ENCODE measurements around the gene OSGEPL1. TPM values are rescaled to one million over a fixed set of nuclear protein-coding genes. Genes with fewer than 3 reads are reported as not detected.
"Not testable (repeated sequence)": the region's sequence is repeated elsewhere in the genome, so short reads cannot be mapped to it uniquely, and the experiment has no call there.

Gene OSGEPL1
- total RNA-seq, 8 experiments from 2014 or later = 9.1 to 20.7 (median 17.8) TPM

DNA sequence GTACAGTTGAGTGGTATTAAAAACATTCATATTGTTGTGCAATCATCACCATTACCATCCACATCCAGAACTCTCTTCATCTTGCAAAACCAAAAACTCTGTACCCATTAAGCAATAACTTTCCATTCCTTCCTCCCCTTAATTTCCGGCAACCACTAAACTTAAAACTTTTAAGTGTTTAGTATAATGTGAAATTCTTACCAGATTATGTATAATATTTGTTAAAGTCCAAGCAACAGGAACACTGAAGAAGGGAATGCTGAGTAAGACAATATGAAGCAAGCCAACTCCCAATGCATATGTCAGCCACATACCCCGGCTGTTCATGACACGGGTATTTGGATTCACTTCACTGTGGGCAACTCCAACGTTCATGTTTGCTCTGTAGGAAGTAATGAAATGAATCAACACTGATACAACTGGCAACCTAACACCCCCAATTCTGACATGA lies 19.7 kb upstream of the OSGEPL1 start:
- peaks cover 7 to 15% of the 10 kb centered on the region in 2 donors for H3K4me1 ChIP-seq (replicated peaks in 1 of 2)
- peak overlapping the region in 3 of 5 donors; percentile 73 to 85 (median 82) for H3K4me3 ChIP-seq
- H3K27ac ChIP-seq = no peak overlapping the region
- ATAC-seq (replicated peaks in 6 of 8) = no peak
- in situ Hi-C loops (cut with MboI; ENCODE audit: low pct_unique_long_range_greater_than_20kb in 2 of 9, low sequenced_read_pairs in 9 of 9, unreplicated experiment in 9 of 9) = loop anchor here in 3 of 9 experiments (25.0 kb wide), 2 partner anchors 255 to 280 kb away; partner anchors contain the start of gene MSTN (in 2 of the 3)
- WGBS, 10 experiments = 33 to 100% (median 72%) methylated on average over 1 to 4 of the region's 4 CpGs; no CpG with 5 or more reads in 1 of the 10 experiments

DNA sequence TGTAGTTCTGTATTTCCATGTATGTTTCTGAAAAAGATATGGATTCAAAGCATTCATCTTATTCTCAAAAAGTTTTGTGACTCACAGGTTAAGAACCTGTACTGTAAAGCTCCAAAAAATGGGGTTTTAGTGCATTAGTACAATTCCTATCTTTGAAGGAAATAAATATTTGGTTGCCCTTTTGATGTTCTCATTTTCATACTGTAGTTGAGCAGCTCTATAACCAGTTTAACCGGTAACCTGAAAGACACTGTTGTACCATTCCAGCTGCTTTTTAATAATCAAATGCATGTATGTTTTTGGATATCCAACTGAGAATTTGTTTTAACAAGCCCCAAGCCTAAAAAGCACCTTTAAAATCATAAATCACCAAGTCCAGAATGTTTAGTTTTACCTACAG lies 9.6 kb upstream of the OSGEPL1 start:
- no peak overlapping the region for H3K27ac ChIP-seq
- 89 to 100% (median 100%) methylated on average over 1 of the region's 1 CpG; no CpG with 5 or more reads in 2 of the 10 experiments for WGBS, 10 experiments
- H3K4me1 ChIP-seq (replicated peaks in 1 of 2) = no peaks in the 10 kb centered on the region
- no peak for ATAC-seq (replicated peaks in 6 of 8)
- H3K4me3 ChIP-seq = no peak overlapping the region
- in situ Hi-C loops (cut with MboI; ENCODE audit: low pct_unique_long_range_greater_than_20kb in 2 of 9, low sequenced_read_pairs in 9 of 9, unreplicated experiment in 9 of 9) = no loop called here

DNA sequence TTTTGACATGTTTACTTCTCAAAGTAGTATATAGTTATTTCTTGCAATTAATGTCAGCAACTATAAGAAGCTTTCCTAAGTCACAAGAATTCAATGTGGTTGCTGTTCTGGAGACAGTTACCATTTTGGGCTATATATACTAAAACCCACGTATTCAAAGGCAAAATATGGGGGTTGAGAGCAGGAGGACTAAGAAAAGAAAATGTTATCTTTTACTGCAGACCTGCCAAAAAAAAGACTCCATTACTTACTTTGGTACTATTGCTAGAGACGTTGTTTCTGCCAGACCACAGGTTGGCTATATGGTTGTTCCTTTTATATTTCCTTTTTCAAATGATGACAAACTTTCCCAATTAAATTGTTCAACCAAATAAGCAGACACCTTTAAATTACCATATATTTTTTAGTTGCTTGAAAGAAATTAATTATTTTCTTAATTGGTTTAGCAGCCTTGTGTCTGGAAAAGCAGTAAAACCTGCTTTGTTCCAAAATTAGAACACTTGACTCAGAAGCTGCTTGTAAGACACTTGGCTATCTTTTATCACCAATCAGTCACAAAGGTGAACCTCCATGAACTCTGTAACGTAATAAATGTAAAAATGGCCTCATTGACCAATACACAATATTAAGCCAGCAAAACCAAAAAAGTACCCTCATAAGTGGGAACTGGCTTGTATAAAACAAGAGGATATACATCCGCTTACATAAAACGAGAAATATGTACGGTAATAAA lies 8.2 kb upstream of the OSGEPL1 start:
- WGBS, 10 experiments = 27 to 75% (median 61%) methylated on average over 4 to 6 of the region's 6 CpGs; no CpG with 5 or more reads in 1 of the 10 experiments
- no peak for ATAC-seq (replicated peaks in 6 of 8)
- Histone ChIP-seq H3K4me1 (replicated peaks in 1 of 2) (no peaks in the 10 kb centered on the region), H3K27ac (no peak overlapping the region), H3K4me3 (no peak overlapping the region)
- in situ Hi-C loops (cut with MboI; ENCODE audit: low pct_unique_long_range_greater_than_20kb in 2 of 9, low sequenced_read_pairs in 9 of 9, unreplicated experiment in 9 of 9) = no loop called here

DNA sequence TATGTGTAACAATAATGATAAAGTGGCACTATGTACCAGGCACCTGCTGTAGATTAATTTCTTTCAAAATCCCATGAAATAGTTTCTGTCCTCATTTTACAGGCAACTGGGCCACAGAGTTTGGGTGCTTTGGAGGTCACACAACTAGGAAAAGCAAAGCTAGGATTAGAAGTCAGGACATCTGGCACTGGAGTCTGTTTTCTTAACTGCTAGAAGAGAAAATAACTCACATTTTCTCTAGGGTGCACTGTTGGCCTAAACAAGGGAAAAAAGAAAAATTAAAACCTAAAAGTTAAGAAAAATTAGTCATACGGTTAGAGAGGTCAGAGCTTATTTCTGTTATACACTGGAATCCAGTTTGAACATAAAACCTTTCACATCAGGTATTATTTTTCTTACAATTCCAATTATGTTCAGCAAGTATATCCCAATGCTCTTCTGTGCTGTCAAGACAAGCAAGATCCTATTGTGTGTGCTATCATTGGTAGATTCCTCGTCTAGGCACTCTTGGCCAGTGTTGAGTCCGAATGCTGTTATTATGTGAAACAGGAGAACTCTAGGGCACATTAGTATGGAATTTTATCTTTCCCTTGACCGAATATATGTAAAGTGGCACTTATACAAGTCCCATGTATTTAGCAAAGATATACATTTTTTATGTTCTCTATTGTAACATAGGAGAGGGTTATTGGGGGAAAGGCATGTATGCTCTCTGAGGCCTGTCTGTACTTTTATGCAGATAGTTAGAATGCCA lies 1.5 kb upstream of the OSGEPL1 start:
- no peak overlapping the region for H3K27ac ChIP-seq
- in situ Hi-C loops (cut with MboI; ENCODE audit: low pct_unique_long_range_greater_than_20kb in 2 of 9, low sequenced_read_pairs in 9 of 9, unreplicated experiment in 9 of 9) = no loop called here
- WGBS, 10 experiments = 40 to 100% (median 87%) methylated on average over 1 to 4 of the region's 4 CpGs

DNA sequence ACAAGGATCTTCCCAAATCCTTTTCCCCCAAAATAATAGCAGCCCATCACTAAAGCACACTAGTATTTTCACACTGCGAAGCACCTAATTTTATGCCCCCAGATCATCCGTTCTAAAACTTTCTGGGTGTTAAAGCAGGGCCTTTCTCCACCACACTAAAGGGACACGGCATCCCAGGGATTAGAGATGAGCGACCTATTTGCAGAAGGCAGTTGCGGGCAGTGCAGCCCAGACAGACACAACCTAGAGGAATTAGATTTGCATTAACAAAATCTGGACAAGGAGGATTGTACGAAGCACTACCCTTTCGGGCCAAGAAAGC lies 402 bp downstream of the OSGEPL1 start:
- in situ Hi-C loops (cut with MboI; ENCODE audit: low pct_unique_long_range_greater_than_20kb in 2 of 9, low sequenced_read_pairs in 9 of 9, unreplicated experiment in 9 of 9) = no loop called here
- Histone ChIP-seq H3K4me1 (replicated peaks in 1 of 2) (peaks cover 0 to 10% of the 10 kb centered on the region in 2 donors), H3K4me3 (peak overlapping the region; percentile 90 to 99 (median 95)), H3K27ac (peak overlapping the region; percentile 78 to 95)
- ATAC-seq (replicated peaks in 6 of 8) = no peak
- 0 to 13% (median 0%) methylated on average over 1 to 7 of the region's 7 CpGs; no CpG with 5 or more reads in 2 of the 10 experiments for WGBS, 10 experiments

More for the DNA sequence above, 1.5 kb upstream of the OSGEPL1 start:
- no peak for ATAC-seq (replicated peaks in 6 of 8)
- Histone ChIP-seq H3K4me3 (peak overlapping the region in 1 of 5 donors; percentile 95), H3K4me1 (replicated peaks in 1 of 2) (peaks cover 0 to 10% of the 10 kb centered on the region in 2 donors)

DNA sequence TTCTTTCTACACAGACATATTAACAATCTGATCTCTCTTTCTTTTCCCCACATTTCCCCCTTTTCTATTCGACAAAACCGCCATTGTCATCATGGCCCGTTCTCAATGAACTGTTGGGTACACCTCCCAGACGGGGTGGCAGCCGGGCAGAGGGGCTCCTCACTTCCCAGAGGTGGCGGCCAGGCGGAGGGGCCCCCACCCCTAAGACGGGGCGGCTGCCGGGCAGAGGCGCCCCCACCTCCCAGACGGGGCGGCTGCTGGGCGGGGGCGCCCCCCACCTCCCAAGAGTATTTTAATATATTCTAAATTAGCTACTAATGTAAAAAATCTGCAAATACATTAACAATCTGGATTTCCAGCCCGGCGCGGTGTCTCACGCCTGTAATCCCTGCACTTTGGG lies 2.4 kb downstream of the OSGEPL1 start:
- 91% methylated on average over 4 of the region's 19 CpGs; no CpG with 5 or more reads in 9 of the 10 experiments for WGBS, 10 experiments
- H3K27ac ChIP-seq; ATAC-seq (replicated peaks in 6 of 8); in situ Hi-C loops (cut with MboI; ENCODE audit: low pct_unique_long_range_greater_than_20kb in 2 of 9, low sequenced_read_pairs in 9 of 9, unreplicated experiment in 9 of 9); H3K4me3 ChIP-seq: not testable (repeated sequence)
- peaks cover 0 to 10% of the 10 kb centered on the region in 2 donors for H3K4me1 ChIP-seq (replicated peaks in 1 of 2)

DNA sequence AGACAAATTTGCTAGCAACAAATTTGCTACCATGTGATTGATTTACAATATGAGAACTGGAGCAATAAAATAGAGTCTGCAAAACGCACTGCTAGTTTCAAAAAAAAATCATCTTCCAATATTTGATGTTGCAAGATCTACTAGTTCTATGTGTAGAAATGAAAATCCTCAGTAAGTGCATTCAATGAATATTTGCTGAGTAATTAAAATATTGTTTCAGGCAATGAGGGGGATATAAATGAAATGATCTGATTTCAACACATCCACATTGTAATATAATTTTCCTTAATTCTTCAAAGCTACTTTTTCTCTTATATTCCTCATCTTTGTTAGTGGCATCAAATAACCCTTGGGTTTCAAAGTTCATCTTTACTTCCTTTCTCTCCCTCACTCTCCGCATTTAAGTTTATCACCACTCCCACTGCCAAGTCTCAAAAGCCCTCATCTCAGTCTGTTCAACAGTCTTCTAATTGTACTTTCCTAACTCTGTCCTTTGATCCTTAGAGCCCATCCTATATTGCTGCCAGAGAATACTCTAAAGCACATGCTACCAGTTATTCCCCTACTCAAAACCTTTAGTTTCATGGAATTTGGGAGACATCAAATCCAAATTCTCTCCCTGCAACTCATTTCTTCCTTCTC lies 6.2 kb downstream of the OSGEPL1 start:
- peaks cover 0 to under 1% of the 10 kb centered on the region in 2 donors for H3K4me1 ChIP-seq (replicated peaks in 1 of 2)
- WGBS, 10 experiments = 44 to 100% (median 70%) methylated on average over 2 of the region's 2 CpGs; no CpG with 5 or more reads in 1 of the 10 experiments
- in situ Hi-C loops (cut with MboI; ENCODE audit: low pct_unique_long_range_greater_than_20kb in 2 of 9, low sequenced_read_pairs in 9 of 9, unreplicated experiment in 9 of 9) = no loop called here
- ATAC-seq (replicated peaks in 6 of 8) = no peak
- no peak overlapping the region for H3K27ac ChIP-seq
- no peak overlapping the region for H3K4me3 ChIP-seq

DNA sequence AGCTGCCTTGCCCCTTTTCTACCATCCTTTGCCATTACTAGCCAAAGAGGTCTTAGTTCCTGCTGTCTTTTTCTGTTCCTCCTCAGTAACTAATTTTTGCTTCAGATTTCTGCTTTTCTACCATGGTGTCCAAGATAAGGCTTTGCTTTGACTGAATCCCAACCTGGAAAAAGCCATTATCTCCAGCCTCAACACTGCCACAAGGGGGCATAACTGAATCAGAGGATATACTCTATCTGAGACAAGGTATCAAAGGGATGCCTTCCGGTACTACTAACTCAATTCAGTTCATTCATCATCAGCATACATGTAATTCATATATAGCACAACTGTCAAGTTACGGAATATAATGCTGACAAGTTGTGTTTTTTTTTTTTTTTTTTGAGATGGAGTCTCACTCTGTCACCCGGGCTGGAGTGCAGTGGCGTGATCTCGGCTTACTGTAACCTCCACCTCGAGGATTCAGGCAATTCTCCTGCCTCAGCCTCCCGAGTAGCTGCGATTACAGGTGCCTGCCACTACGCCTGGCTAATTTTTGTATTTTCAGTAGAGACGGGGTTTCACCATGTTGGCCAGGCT lies 11.4 kb downstream of the OSGEPL1 start:
- no peaks in the 10 kb centered on the region for H3K4me1 ChIP-seq (replicated peaks in 1 of 2)
- 40 to 100% (median 95%) methylated on average over 1 to 9 of the region's 10 CpGs; no CpG with 5 or more reads in 3 of the 10 experiments for whole genome bisulfite sequencing, 10 experiments
- in situ Hi-C loops (cut with MboI; ENCODE audit: low pct_unique_long_range_greater_than_20kb in 2 of 9, low sequenced_read_pairs in 9 of 9, unreplicated experiment in 9 of 9) = no loop called here
- H3K27ac ChIP-seq = no peak overlapping the region
- no peak overlapping the region for H3K4me3 ChIP-seq
- peak in 3 of 8 experiments; percentile 62 to 72 (median 69) for ATAC-seq (replicated peaks in 6 of 8)

DNA sequence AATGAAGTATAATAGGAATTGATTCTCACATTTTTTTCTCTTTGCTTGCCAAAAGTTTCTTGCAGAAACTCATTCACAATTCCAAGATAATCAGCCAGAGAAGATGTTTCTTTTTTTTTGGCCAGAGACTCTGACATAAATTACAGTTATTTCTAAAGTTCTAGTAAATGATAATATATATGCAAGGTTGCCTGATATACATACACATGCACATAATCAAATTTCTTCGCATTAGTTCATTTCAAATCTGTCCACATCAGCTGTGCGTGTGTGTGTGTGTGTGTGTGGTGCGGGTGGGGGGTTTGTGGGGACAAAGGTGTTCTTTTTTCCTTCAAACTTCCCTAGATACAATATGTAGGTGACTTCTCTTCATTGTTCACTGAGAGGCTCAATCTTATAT lies 33.2 kb downstream of the OSGEPL1 start:
- peak in 2 of 8 experiments; percentile 62 to 83 for ATAC-seq (replicated peaks in 6 of 8)
- H3K27ac ChIP-seq = no peak overlapping the region
- WGBS, 10 experiments = 80 to 100% methylated on average over 1 to 2 of the region's 3 CpGs; no CpG with 5 or more reads in 8 of the 10 experiments
- H3K4me3 ChIP-seq = no peak overlapping the region
- H3K4me1 ChIP-seq (replicated peaks in 1 of 2) = no peaks in the 10 kb centered on the region
- in situ Hi-C loops (cut with MboI; ENCODE audit: low pct_unique_long_range_greater_than_20kb in 2 of 9, low sequenced_read_pairs in 9 of 9, unreplicated experiment in 9 of 9) = no loop called here

DNA sequence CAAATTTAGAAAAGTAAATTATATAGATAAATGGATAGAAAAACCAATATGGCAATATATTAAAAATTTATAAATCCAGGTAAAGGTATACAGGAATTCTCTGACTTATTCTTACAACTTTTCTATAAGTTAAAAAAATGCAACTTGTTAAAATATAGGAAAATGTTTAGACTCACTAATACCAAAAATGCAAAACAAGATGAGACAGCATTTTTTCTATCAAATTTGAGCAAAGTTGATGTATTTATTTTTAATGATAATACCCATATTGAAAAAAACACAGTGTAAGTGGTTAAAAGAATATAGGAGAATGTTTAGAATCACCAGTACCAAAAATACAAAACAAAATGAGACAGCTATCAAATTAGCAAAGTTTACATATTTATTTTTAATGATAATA lies 35.7 kb downstream of the OSGEPL1 start:
- no peak overlapping the region for H3K27ac ChIP-seq
- in situ Hi-C loops (cut with MboI; ENCODE audit: low pct_unique_long_range_greater_than_20kb in 2 of 9, low sequenced_read_pairs in 9 of 9, unreplicated experiment in 9 of 9) = no loop called here
- no peak for ATAC-seq (replicated peaks in 6 of 8)
- H3K4me1 ChIP-seq (replicated peaks in 1 of 2) = no peaks in the 10 kb centered on the region
- no peak overlapping the region for H3K4me3 ChIP-seq

DNA sequence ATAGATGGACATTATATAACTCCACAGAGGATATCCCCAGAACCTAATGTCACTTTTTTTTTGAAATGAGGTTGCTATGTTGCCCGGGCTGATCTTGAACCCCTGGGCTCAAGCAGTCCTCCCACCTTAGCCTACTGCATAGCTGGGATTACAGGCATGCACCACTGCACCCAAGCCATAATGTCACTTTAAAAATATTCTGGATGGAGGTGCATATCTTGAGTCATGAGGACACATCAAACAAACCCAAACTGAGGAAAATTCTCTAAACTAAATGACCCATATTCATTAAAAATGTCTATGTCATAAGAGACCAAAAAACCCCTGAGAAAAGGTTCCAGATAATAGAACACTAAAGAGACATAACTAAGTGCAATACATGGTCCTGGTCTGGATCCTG lies 36.3 kb downstream of the OSGEPL1 start:
- no peak for ATAC-seq (replicated peaks in 6 of 8)
- Histone ChIP-seq H3K4me3 (no peak overlapping the region), H3K4me1 (replicated peaks in 1 of 2) (no peaks in the 10 kb centered on the region), H3K27ac (no peak overlapping the region)
- in situ Hi-C loops (cut with MboI; ENCODE audit: low pct_unique_long_range_greater_than_20kb in 2 of 9, low sequenced_read_pairs in 9 of 9, unreplicated experiment in 9 of 9) = no loop called here
- WGBS, 10 experiments = 71 to 100% (median 100%) methylated on average over 1 of the region's 1 CpG; no CpG with 5 or more reads in 3 of the 10 experiments

DNA sequence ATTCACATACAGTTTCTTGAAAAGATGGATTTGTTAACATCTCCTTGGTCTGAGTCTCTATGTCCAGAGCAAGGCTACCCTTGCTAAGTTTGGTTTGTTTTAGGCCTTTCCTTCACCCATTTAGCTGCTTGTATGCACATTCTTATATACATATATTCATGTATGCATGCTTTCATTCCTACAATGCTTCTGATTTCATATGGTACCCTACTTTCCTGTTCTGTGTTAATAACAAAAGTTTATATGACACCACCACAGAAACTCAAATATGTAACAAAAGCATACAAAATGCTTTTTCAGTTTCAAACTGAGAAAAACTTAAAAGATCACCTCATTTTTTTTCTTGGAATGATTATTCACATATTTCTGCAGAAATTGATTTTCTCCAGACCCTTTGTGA lies 39.4 kb downstream of the OSGEPL1 start:
- in situ Hi-C loops (cut with MboI; ENCODE audit: low pct_unique_long_range_greater_than_20kb in 2 of 9, low sequenced_read_pairs in 9 of 9, unreplicated experiment in 9 of 9) = no loop called here
- Histone ChIP-seq H3K27ac (no peak overlapping the region), H3K4me3 (no peak overlapping the region), H3K4me1 (replicated peaks in 1 of 2) (no peaks in the 10 kb centered on the region)
- peak in 3 of 8 experiments; percentile 71 to 78 (median 75) for ATAC-seq (replicated peaks in 6 of 8)

DNA sequence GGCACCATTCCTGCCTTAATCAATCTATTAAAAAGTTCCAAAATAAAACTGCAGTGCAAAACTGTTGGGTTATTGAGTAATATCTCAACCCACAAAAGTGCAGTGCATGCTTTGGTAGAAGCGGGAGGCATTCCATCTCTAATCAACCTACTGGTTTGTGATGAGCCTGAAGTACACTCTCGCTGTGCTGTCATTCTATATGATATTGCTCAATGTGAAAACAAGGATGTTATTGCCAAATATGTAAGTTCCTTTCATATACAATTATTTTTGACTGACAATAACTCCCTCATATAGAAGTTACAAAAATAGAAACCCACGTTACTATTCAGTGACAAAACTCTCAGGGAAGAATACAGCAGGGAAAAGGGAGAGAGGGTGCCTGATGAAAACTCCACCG lies 43.0 kb downstream of the OSGEPL1 start:
- in situ Hi-C loops (cut with MboI; ENCODE audit: low pct_unique_long_range_greater_than_20kb in 2 of 9, low sequenced_read_pairs in 9 of 9, unreplicated experiment in 9 of 9) = no loop called here
- Histone ChIP-seq H3K4me3 (no peak overlapping the region), H3K4me1 (replicated peaks in 1 of 2) (no peaks in the 10 kb centered on the region), H3K27ac (no peak overlapping the region)
- no peak for ATAC-seq (replicated peaks in 6 of 8)
- 83 to 100% (median 94%) methylated on average over 2 to 4 of the region's 4 CpGs; no CpG with 5 or more reads in 1 of the 10 experiments for whole genome bisulfite sequencing, 10 experiments
